Pancreas (tissue), 10 donors: ENCODE measurements around the gene ABCG2. TPM values are rescaled to one million over a fixed set of nuclear protein-coding genes. Genes with fewer than 3 reads are reported as not detected.

Experiments used
- ATAC-seq, 4 donors: fragments of 200-7000 bp; cut with Tn5 transposase; one replicate each; pipeline versions ENCODE4 v1.8.0 to v1.9.1; 2020; ENCODE audit warnings: mild to moderate bottlenecking in 4 of 4, moderate library complexity in 4 of 4
- DNase-seq, 6 donors: peaks; one replicate each; pipeline ENCODE4 v3.0.0-alpha.2; 2020
- FAIRE-seq: peaks from 2 replicates; lab custom pipeline; 2012; peaks lifted over from hg19 to GRCh38; lab: Jason Lieb, UNC
- H3K27ac ChIP-seq, 4 donors: fragments of 200-600 bp; sonication (generic); 1 replicate in 3 of 4; 2 replicates in 1 of 4; pipeline versions ENCODE4 v1.5.0 to v1.8.0; 2020
- H3K27me3 ChIP-seq, 4 donors: fragments of 200-600 bp; one replicate each; pipeline ENCODE4 v1.8.0; 2021
- H3K36me3 ChIP-seq, 3 donors: fragments of 200-600 bp; sonication (generic) in 1 of 3; one replicate each; pipeline versions ENCODE4 v1.5.0 to v1.8.0; 2020 to 2021
- H3K4me1 ChIP-seq, 3 donors: fragments of 200-600 bp; one replicate each; pipeline ENCODE4 v1.8.0; 2021
- H3K4me3 ChIP-seq, 4 donors: fragments of 200-600 bp; sonication (generic) in 2 of 4; one replicate each; pipeline versions ENCODE4 v1.5.0 to v1.8.0; 2020 to 2021
- H3K9me3 ChIP-seq, 4 donors: fragments of 200-600 bp; one replicate each; pipeline ENCODE4 v1.8.0; 2021
- CTCF ChIP-seq, 4 donors: fragments of 200-600 bp; sonication (generic) in 3 of 4; IDR thresholded peaks; one replicate each; pipeline versions ENCODE4 v1.5.0 to v1.8.0; 2021; ENCODE audit warnings: antibody characterized with exemption in 4 of 4
- WGBS, 2 donors: extraction: QIAGEN DNeasy Blood & Tissue Kit; methylation state at CpG; one replicate each; pipeline ENCODE4 v1.1.7; 2013; 5-methylcytosine and 5-hydroxymethylcytosine counted together
- intact Hi-C, 3 donors: fragments of 100-400 bp; cut with DNase I; formaldehyde crosslinking; loops; one replicate each; pipeline versions ENCODE4 v1.11.1 to v1.14.2; 2022
- polyA plus RNA-seq, 2 donors: library from polyadenylated mRNA; stranded (reverse); fragments of 200-250 nt; gene quantifications; one replicate each; pipeline ENCODE4 v1.2.3, GENCODE V29; 2013
- total RNA-seq, 6 donors: library from RNA; stranded (reverse); fragmentation: NEBNext Ultra II Directional in 4 of 6; extraction: Animal tissue kit (Norgen Biotek cat#: 25700) in 4 of 6; gene quantifications; one replicate each; pipeline versions ENCODE4 v1.2.1 to v1.2.4, GENCODE V29; 2021 to 2023
- donor health status: healthy with polysubstance abuse.
- donor health status: DM: no; HTN: no; CAD: no; lungs with moderate emphysema.
- donor health status: DM: no; HTN: no; CAD: no.
- donor health status: control.
- donor health status: control.
- donor health status: Bipolar disorder and iron deficiency.
- donor health status: DM: yes; HTN: yes; CAD: no.
- donor health status: DM: no; HTN: no; CAD: no.
- donor health status: DM: no; HTN: no; CAD: no.
- donor health status: DM: yes; HTN: yes; CAD: no.

Gene ABCG2
- total and polyA plus RNA-seq, 8 donors, result 0.23 to 0.97 (median 0.45) TPM

DNA sequence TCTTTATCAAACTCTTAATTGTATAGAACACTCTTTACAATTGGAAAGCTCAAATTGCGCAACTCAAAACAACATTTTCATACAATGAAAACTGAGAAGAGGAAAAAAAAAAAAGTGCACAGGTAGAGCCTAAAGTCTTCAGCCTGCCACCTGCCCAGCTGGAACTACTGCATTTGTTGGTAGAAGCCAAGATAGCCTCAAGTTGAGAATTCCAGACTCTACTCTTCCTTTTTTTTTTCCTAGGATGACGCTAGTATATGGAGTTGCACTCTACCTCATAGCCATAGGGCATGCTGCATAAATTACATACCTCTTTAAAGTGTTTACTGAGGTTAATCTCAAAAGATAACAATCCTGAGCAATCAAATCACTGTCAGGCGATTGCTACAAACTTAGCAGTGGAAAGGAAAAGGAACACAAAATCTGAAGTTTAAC, 13.6 kb downstream of the ABCG2 start:
- FAIRE-seq (no peak), DNase-seq (no peak), ATAC-seq (no peak)
- Histone ChIP-seq H3K27me3 (no peaks in the 10 kb centered on the region), H3K4me3 (no peak overlapping the region), H3K36me3 (no peaks in the 10 kb centered on the region), H3K9me3 (no peaks in the 10 kb centered on the region), H3K27ac (no peak overlapping the region), H3K4me1 (no peaks in the 10 kb centered on the region)
- WGBS, 2 donors, result 62 to 83% methylated on average over 3 of the region's 3 CpGs
- intact Hi-C loops, result no loop called here
- TF ChIP-seq CTCF (IDR thresholded peaks at IDR 0.05), result no peak

DNA sequence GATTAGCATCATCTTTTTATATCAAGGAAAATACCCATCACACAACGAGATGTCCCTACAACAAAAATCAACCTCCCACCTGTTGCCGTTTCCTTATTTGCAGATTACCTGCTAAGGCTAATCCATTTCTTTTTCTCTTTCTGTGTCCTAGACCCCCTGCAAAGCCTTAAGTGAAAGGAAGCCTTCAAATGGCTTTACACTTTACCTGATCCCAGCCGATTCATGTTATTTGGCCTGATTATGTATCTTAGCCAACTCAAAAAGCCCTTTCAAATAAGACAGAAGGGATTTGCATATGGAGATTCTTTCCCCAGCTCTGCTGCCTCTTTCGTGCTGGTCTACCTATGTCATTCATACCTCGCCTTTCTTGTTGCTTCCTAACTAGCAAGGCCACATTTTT, 14.4 kb downstream of the ABCG2 start:
- TF ChIP-seq CTCF (IDR thresholded peaks at IDR 0.05), result no peak
- Histone ChIP-seq H3K9me3 (no peaks in the 10 kb centered on the region), H3K4me3 (no peak overlapping the region), H3K4me1 (no peaks in the 10 kb centered on the region), H3K27ac (no peak overlapping the region), H3K27me3 (no peaks in the 10 kb centered on the region), H3K36me3 (no peaks in the 10 kb centered on the region)
- 88 to 91% methylated on average over 5 of the region's 5 CpGs for WGBS, 2 donors
- DNase-seq (no peak), FAIRE-seq (no peak), ATAC-seq (no peak)
- intact Hi-C loops, result no loop called here

DNA sequence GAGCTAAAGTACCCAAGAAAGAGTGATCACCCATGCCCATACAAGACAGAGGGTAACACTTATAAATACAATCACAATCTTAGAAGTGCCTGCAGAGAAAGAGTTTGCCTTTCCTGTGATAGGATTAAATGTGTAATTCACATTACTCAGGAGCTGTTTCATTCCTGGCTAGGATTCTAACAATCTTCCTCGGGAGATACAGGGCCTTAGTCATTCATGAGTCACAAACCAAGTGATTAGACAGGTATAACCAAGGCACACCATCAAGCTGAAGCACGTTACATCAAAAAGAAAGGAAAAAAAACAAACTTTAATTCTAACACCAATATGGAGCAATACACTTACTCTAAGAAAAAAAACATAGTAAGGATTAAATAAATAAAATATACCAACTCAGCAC, 14.9 kb downstream of the ABCG2 start:
- Histone ChIP-seq H3K9me3 (no peaks in the 10 kb centered on the region), H3K4me3 (no peak overlapping the region), H3K4me1 (no peaks in the 10 kb centered on the region), H3K36me3 (no peaks in the 10 kb centered on the region), H3K27me3 (no peaks in the 10 kb centered on the region), H3K27ac (no peak overlapping the region)
- WGBS, 2 donors, result 65 to 73% methylated on average over 2 of the region's 2 CpGs
- ATAC-seq (no peak), DNase-seq (no peak), FAIRE-seq (no peak)
- TF ChIP-seq CTCF (IDR thresholded peaks at IDR 0.05), result no peak
- intact Hi-C loops, result no loop called here

DNA sequence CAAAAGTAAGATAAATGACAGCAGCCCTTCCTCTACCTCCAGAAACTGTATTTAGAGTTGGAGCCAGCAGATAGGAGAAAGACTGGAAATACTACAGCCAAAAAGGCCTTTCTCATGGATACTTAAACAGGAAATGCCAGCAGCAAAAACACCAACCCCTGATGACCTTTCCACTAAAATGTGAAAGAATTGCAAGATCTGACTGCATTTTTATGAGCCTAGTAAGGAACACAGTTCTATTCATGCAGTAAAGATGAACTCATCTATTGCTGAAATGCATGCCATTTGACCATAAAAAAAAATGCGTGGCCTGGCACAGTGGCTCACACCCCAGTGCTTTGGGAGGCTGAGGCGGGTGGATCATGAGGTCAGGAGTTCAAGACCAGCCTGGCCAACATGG, 19.9 kb downstream of the ABCG2 start:
- FAIRE-seq, result no peak
- Histone ChIP-seq H3K9me3 (no peaks in the 10 kb centered on the region), H3K27me3 (no peaks in the 10 kb centered on the region), H3K27ac (no peak overlapping the region), H3K36me3 (no peaks in the 10 kb centered on the region), H3K4me1 (no peaks in the 10 kb centered on the region), H3K4me3 (no peak overlapping the region)
- no peak for TF ChIP-seq CTCF (IDR thresholded peaks at IDR 0.05)
- DNase-seq, result no peak
- intact Hi-C loops, result no loop called here
- WGBS, 2 donors, result 86 to 88% methylated on average over 2 of the region's 2 CpGs
- ATAC-seq, result no peak

GRCh38 chr4:88137112-88137511, 21.3 kb downstream of the ABCG2 start:
- intact Hi-C loops, result no loop called here
- H3K27me3 ChIP-seq, result no peaks in the 10 kb centered on the region
- WGBS, 2 donors, result 86 to 89% methylated on average over 2 of the region's 2 CpGs
- H3K27ac ChIP-seq, result no peak overlapping the region
- H3K4me1 ChIP-seq, result no peaks in the 10 kb centered on the region
- H3K9me3 ChIP-seq, result no peaks in the 10 kb centered on the region
- H3K36me3 ChIP-seq, result no peaks in the 10 kb centered on the region
- H3K4me3 ChIP-seq, result no peak overlapping the region
- no peak for FAIRE-seq
- ATAC-seq, result no peak
- no peak for TF ChIP-seq CTCF (IDR thresholded peaks at IDR 0.05)
- DNase-seq, result no peak
